K562 (cell line): ENCODE measurements around the gene SBNO1. TPM values are rescaled to one million over a fixed set of nuclear protein-coding genes. Genes with fewer than 3 reads are reported as not detected.

Source experiments
- ATAC-seq: fragments of 200-7000 bp; cut with Tn5 transposase; 3 replicates; pipeline ENCODE4 v1.9.1; 2020; ENCODE audit warnings: moderate library complexity
- BruUV-seq: library from RNA; stranded (reverse); fragments of 400-500 nt; replicated peaks from 2 replicates; lab custom pipeline; 2021; lab: Mats Ljungman, UMichigan
- CTCF ChIA-PET: fragments of 300-600 bp; formaldehyde crosslinking; extraction: SDS; loops from one replicate; lab custom pipeline; 2021; ENCODE audit warnings: low intra/inter-chr PET ratio; lab: Yijun Ruan, JAX
- POLR2A ChIA-PET: fragments of 300-600, 350-650 bp; sonication (Branson Sonifier 250); formaldehyde crosslinking; extraction: SDS; loops from one replicate; lab custom pipeline; 2021; ENCODE audit warnings: antibody characterized with exemption, inconsistent platforms; lab: Yijun Ruan, JAX
- DNase-seq, 4 experiments: peaks; one replicate each; pipeline versions ENCODE4 v3.0.0 to v3.0.0-alpha.2; 2011 to 2018; ENCODE audit warnings: low spot score in 3 of 4, mixed read lengths in 3 of 4; ENCODE audit errors: extremely low read depth in 1 of 4
- FAIRE-seq: peaks from 2 replicates; lab custom pipeline; 2011; peaks lifted over from hg19 to GRCh38; lab: Jason Lieb, UNC
- H2AFZ ChIP-seq: 2 replicates; pipeline ENCODE4 v1.6.0; 2011; ENCODE audit warnings: low read depth, low read length, control low read depth, inconsistent platforms
- H3K27ac ChIP-seq: fragments of 200-600 bp; 3 replicates; pipeline ENCODE4 v1.8.0; 2011; ENCODE audit warnings: low read depth, mild to moderate bottlenecking, control low read depth, inconsistent platforms, low read length, moderate library complexity, mixed read lengths; ENCODE audit errors: extremely low read depth
- H3K27me3 ChIP-seq, 2 experiments: fragments of 300-600 bp in 1 of 2; 2 replicates in 1 of 2; 3 replicates in 1 of 2; pipeline versions ENCODE4 v1.6.0 to v1.8.0; 2011; ENCODE audit warnings: inconsistent platforms in 2 of 2, low read length in 2 of 2, mild to moderate bottlenecking in 1 of 2, mixed read lengths in 1 of 2, moderate library complexity in 1 of 2; ENCODE audit not compliant: control insufficient read depth in 2 of 2, insufficient read depth in 2 of 2
- H3K36me3 ChIP-seq: fragments of 300-600 bp; 3 replicates; pipeline ENCODE4 v1.8.0; 2011; ENCODE audit warnings: mild to moderate bottlenecking, low read length, inconsistent platforms; ENCODE audit not compliant: control insufficient read depth, insufficient read depth
- H3K4me1 ChIP-seq, 2 experiments: fragments of 200-600 bp in 1 of 2; replicated peaks in 1 of 2; 2 replicates in 1 of 2; 3 replicates in 1 of 2; pipeline versions ENCODE4 v1.5.1 to v1.8.0; 2011; ENCODE audit warnings: inconsistent platforms in 2 of 2, low read length in 2 of 2, mild to moderate bottlenecking in 1 of 2, mixed read lengths in 1 of 2, moderate library complexity in 1 of 2; ENCODE audit not compliant: control insufficient read depth in 2 of 2, insufficient read depth in 2 of 2
- H3K4me2 ChIP-seq: 2 replicates; pipeline ENCODE4 v1.6.1; 2011; ENCODE audit warnings: low read length, control low read depth, inconsistent platforms, mixed read lengths; ENCODE audit not compliant: insufficient read depth
- H3K4me3 ChIP-seq: fragments of 200-600 bp; sonication (generic), shearing (Covaris generic); 2 replicates; pipeline ENCODE4 v1.5.1; 2016; ENCODE audit warnings: control low read depth, inconsistent platforms
- H3K79me2 ChIP-seq: fragments of 200-600 bp; 3 replicates; pipeline ENCODE4 v1.8.0; 2011; ENCODE audit warnings: low read length, inconsistent platforms; ENCODE audit not compliant: control insufficient read depth, insufficient read depth
- H3K9ac ChIP-seq, 2 experiments: 2 replicates each; pipeline versions ENCODE4 v1.6.0 to v1.6.1; 2011; ENCODE audit warnings: low read depth in 2 of 2, low read length in 2 of 2, control low read depth in 1 of 2, inconsistent platforms in 1 of 2, mild to moderate bottlenecking in 1 of 2, mixed read lengths in 1 of 2; ENCODE audit not compliant: insufficient read depth in 1 of 2
- H3K9me1 ChIP-seq: one replicate; pipeline ENCODE4 v1.6.0; 2011; ENCODE audit warnings: inconsistent platforms, mild to moderate bottlenecking, low read length, moderate library complexity; ENCODE audit not compliant: control insufficient read depth, insufficient read depth
- H3K9me3 ChIP-seq: replicated peaks from 2 replicates; pipeline ENCODE4 v1.5.1; 2011; ENCODE audit warnings: low read depth, low read length, inconsistent platforms; ENCODE audit not compliant: control insufficient read depth, insufficient read depth
- H4K20me1 ChIP-seq: replicated peaks from 2 replicates; pipeline ENCODE4 v1.6.1; 2011; ENCODE audit warnings: low read length, inconsistent platforms, mixed read lengths; ENCODE audit not compliant: control insufficient read depth, insufficient read depth
- CTCF ChIP-seq, 3 experiments: IDR thresholded peaks in 2 of 3; conservative IDR thresholded peaks in 1 of 3; 2 replicates each; pipeline ENCODE4 v1.5.1; 2011 to 2012; ENCODE audit warnings: low read length in 3 of 3, mild to moderate bottlenecking in 3 of 3, control low read depth in 2 of 3, improper control_type of control experiment in 1 of 3, inconsistent platforms in 1 of 3, low read depth in 1 of 3, mixed read lengths in 1 of 3, moderate library complexity in 1 of 3; ENCODE audit not compliant: insufficient read depth in 2 of 3
- SPI1 ChIP-seq: IDR thresholded peaks from 2 replicates; pipeline ENCODE4 v1.6.1; 2011; ENCODE audit warnings: low read depth, low read length, control low read depth, borderline replicate concordance
- WGBS: fragments of 100-300 bp; shearing (Covaris generic); methylation state at CpG from one replicate; pipeline ENCODE4 v1.1.6; 2016; ENCODE audit warnings: low coverage, mixed read lengths; ENCODE audit not compliant: insufficient coverage; ENCODE audit errors: missing lambda C conversion rate; 5-methylcytosine and 5-hydroxymethylcytosine counted together
- in situ Hi-C: fragments of 300-500 bp; cut with MboI; formaldehyde crosslinking; loops from 4 replicates; pipeline ENCODE4 v1.15.0; 2018; ENCODE audit warnings: inconsistent platforms, mixed read lengths
- intact Hi-C: fragments of 100-400 bp; cut with micrococcal nuclease; formaldehyde crosslinking; loops from 2 replicates; pipeline ENCODE4 v1.14.2; 2022
- polyA plus RNA-seq, 8 experiments: library from polyadenylated mRNA; depleted of rRNA in 4 of 8; stranded (reverse) in 5 of 8; unstranded in 3 of 8; fragments of >200 nt; fragmentation: Nextera tagmentation in 2 of 8; fragmentation: Illumina TruSeq in 1 of 8; extraction: Ambion mirVana in 2 of 8; extraction: Trizol in 1 of 8; gene quantifications; 2 replicates each; pipeline versions ENCODE4 v1.2.1 to v1.2.3, GENCODE V29; 2011 to 2014; ENCODE audit warnings: inconsistent platforms in 1 of 8, missing spikeins in 1 of 8
- total RNA-seq, 7 experiments: library from RNA; depleted of rRNA in 6 of 7; stranded (reverse); fragments of >200 nt in 6 of 7; fragmentation: Illumina TruSeq in 2 of 7; extraction: Trizol in 2 of 7; gene quantifications; 2 replicates each; pipeline versions ENCODE4 v1.2.1 to v1.2.3, GENCODE V29; 2011 to 2021; ENCODE audit warnings: low replicate concordance in 1 of 7

Gene SBNO1
- total and polyA plus RNA-seq, 9 of the 15 experiments (the other 6 are each of a cell fraction or from before 2014, with no cell fraction given), result 14.9 to 77.1 (median 35.9) TPM

- Histone ChIP-seq H4K20me1 (no peaks in the 10 kb centered on the region), H3K4me1 (peaks cover 11 to 12% of the 10 kb centered on the region in 2 experiments), H3K27ac (peak overlapping the region; percentile 22; the same call in 1 of the 3 replicates), H3K4me2 (no peak overlapping the region), H3K79me2 (peaks cover 76% of the 10 kb centered on the region), H3K9me3 (0 out of 2 replicates have a peak, but pooled peaks cover 2% of the 10 kb centered on the region), H3K36me3 (peaks cover 37% of the 10 kb centered on the region; the same call in 2 of the 3 replicates), H3K9ac (no peak overlapping the region), H2AFZ (no peak overlapping the region), H3K27me3 (no peaks in the 10 kb centered on the region), H3K9me1 (no peaks in the 10 kb centered on the region), H3K4me3 (no peak overlapping the region)
- in situ Hi-C loops, result no loop called here
- DNase-seq (no peak), ATAC-seq (no peak), FAIRE-seq (no peak)
- POLR2A ChIA-PET, result interaction anchor here (1.4 to 1.5 kb wide), 2 partner anchors 9 to 12 kb away, joined by 4 to 15 read pairs; partner anchors contain the start of genes MPHOSPH9 and MTRFR
- intact Hi-C loops, result no loop called here
- CTCF ChIA-PET, result no interaction called here
- WGBS, result 14% methylated on average over 3 of the region's 3 CpGs
- no TSS peak for BruUV-seq
- TF ChIP-seq SPI1, result peak; percentile 85
- no peak for TF ChIP-seq CTCF (IDR thresholded peaks at IDR 0.05 in 2 of 3, conservative IDR thresholded peaks at IDR 0.05 in 1 of 3; ENCODE audit: insufficient read depth in 2 of 3, low read depth in 1 of 3, low read length in 3 of 3)
- TF ChIP-seq, all 486 proteins: peak for 1
These were observed 119.0 kb downstream of the SBNO1 start for GRCh38 chr12:123245678-123246077.
